Measurements from ENCODE around the gene GAB3.
"Not testable (repeated sequence)": the region's sequence is repeated elsewhere in the genome, so short reads cannot be mapped to it uniquely, and the experiment has no call there.

The GAB3 gene

DNA sequence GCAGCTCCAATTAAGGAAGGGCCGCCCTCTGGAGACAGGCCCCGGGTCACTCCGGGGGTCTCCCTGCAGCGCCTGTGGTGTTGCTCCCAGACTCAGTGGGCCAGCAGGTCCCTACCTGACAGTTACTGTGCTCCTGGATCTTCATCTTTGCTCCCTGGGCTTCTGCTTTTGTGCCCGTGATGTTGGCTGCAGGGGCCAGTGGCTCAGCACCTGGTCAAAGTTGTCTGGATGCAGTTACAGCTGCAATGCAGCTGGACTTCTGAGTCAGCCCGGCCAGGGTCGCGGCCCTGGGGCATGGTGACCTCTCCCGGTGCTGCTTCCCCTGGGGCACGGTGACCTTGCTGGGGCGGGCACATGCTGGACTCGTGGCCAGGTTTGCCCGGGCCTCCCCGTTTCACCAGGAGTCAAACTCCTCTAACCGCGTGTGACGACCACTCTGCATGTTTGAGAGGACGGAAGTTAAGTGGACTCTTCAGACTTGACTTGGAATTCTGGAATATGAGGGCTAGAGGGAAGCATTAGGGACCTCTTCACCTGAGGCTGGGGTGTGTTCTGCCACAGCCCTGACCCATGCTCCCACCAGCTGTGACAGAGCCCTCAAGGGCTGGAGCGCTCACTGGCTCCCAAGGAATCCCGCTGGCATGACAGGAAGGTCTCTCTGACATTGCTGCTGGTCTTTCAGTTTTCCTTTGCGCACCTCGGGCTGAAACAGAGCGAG, 101.2 kb downstream of the GAB3 start:
- no peaks in the 10 kb centered on the region for H3K36me3 ChIP-seq (ENCODE audit: low read length)
- H3K27me3 ChIP-seq (ENCODE audit: low read length), result no peaks in the 10 kb centered on the region
- H2AFZ ChIP-seq (ENCODE audit: low read depth, low read length, severe bottlenecking), result no peak overlapping the region
- no peaks in the 10 kb centered on the region for H3K9me3 ChIP-seq (ENCODE audit: insufficient read depth, low read length)
- no peaks in the 10 kb centered on the region for H3K79me2 ChIP-seq (ENCODE audit: insufficient read depth, low read length)
- no peaks in the 10 kb centered on the region for H3K9me2 ChIP-seq (replicated peaks; ENCODE audit: insufficient read depth, low read length)
- H3K27ac ChIP-seq (ENCODE audit: low read depth, low read length), result no peak overlapping the region
- no peaks in the 10 kb centered on the region for H3F3A ChIP-seq (ENCODE audit: insufficient read depth)
- no peak overlapping the region for H3K9ac ChIP-seq (ENCODE audit: low read length)
- no peak overlapping the region for H3K4me2 ChIP-seq (ENCODE audit: low read depth, low read length, poor library complexity, severe bottlenecking)
- no peaks in the 10 kb centered on the region for H4K20me1 ChIP-seq (ENCODE audit: low read depth, low read length)
- TF ChIP-seq EZH2phosphoT487 (conservative IDR thresholded peaks at IDR 0.05; ENCODE audit: low read length), result no peak
- TF ChIP-seq, protein P1, sequence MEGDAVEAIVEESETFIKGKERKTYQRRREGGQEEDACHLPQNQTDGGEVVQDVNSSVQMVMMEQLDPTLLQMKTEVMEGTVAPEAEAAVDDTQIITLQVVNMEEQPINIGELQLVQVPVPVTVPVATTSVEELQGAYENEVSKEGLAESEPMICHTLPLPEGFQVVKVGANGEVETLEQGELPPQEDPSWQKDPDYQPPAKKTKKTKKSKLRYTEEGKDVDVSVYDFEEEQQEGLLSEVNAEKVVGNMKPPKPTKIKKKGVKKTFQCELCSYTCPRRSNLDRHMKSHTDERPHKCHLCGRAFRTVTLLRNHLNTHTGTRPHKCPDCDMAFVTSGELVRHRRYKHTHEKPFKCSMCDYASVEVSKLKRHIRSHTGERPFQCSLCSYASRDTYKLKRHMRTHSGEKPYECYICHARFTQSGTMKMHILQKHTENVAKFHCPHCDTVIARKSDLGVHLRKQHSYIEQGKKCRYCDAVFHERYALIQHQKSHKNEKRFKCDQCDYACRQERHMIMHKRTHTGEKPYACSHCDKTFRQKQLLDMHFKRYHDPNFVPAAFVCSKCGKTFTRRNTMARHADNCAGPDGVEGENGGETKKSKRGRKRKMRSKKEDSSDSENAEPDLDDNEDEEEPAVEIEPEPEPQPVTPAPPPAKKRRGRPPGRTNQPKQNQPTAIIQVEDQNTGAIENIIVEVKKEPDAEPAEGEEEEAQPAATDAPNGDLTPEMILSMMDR (IDR thresholded peaks at IDR 0.05; ENCODE audit: insufficient read depth, low read length, poor library complexity, severe bottlenecking), result no peak
- H3K4me3 ChIP-seq (ENCODE audit: insufficient read depth, low read length, poor library complexity, severe bottlenecking), result no peak overlapping the region

DNA sequence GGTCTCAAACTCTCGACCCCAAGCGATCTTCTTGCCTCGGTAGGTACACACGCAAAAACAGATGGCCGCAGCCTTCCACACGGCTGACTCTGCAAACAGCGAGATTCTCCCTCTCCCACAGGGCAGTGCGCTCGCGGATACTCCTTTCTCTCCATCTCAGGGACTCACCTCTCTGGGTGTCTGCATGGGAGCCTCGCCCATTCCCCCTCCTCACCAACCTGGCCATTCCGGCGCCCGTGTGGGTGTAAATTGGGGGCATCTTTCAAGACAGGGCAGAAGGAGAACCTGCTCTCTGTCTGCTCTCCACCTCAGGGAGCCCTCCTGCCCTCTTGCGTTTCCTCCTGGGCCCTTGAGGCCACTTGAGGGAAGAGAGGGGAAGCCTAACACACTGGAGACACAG, 101.9 kb downstream of the GAB3 start:
- Histone ChIP-seq H3F3A (ENCODE audit: insufficient read depth) (no peaks in the 10 kb centered on the region), H3K79me2 (ENCODE audit: insufficient read depth, low read length) (no peaks in the 10 kb centered on the region), H2AFZ (ENCODE audit: low read depth, low read length, severe bottlenecking) (no peak overlapping the region), H3K9ac (ENCODE audit: low read length) (no peak overlapping the region), H3K27ac (ENCODE audit: low read depth, low read length) (no peak overlapping the region), H3K4me2 (ENCODE audit: low read depth, low read length, poor library complexity, severe bottlenecking) (no peak overlapping the region), H3K27me3 (ENCODE audit: low read length) (no peaks in the 10 kb centered on the region), H4K20me1 (ENCODE audit: low read depth, low read length) (no peaks in the 10 kb centered on the region), H3K9me2 (replicated peaks; ENCODE audit: insufficient read depth, low read length) (no peaks in the 10 kb centered on the region), H3K36me3 (ENCODE audit: low read length) (no peaks in the 10 kb centered on the region), H3K4me3 (ENCODE audit: insufficient read depth, low read length, poor library complexity, severe bottlenecking) (no peak overlapping the region), H3K9me3 (ENCODE audit: insufficient read depth, low read length) (no peaks in the 10 kb centered on the region)
- TF ChIP-seq, protein P1 (IDR thresholded peaks at IDR 0.05; ENCODE audit: insufficient read depth, low read length, poor library complexity, severe bottlenecking), result no peak
- no peak for TF ChIP-seq EZH2phosphoT487 (conservative IDR thresholded peaks at IDR 0.05; ENCODE audit: low read length)

DNA sequence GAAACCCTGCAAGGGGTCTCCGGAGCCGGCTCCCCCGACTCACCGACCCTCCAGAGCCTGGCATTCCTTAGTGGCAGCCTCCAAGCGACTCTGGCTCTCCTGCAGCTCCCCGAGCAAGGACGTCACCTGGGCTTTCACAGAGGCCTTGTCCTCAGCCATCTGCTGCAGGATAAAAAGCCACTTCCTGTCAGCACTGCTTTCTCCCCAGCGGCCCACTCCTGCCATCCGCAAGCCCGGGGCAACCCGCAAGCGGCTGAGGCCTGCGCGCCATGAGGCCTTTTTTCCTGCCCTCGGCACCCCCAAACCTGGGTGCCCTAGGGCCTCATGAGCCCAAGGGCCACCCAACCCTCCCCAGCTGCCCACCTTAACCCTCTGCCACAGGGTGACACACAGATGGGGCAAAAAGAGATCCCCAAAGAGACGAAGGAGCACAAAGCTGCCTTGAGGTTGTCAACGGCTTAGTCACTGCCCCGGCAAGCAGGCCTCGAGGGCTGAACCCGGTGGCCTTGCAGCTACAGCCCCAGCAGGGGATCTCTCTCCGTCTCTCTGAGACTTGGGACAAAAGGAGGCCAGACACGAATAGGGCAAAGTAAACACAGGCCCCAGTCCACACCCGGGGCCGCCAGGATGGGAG, 105.0 kb downstream of the GAB3 start:
- not testable (repeated sequence) for H3K4me2 ChIP-seq (ENCODE audit: low read depth, low read length, poor library complexity, severe bottlenecking); H3F3A ChIP-seq (ENCODE audit: insufficient read depth); H3K9me3 ChIP-seq (ENCODE audit: insufficient read depth, low read length); H3K9me2 ChIP-seq (replicated peaks; ENCODE audit: insufficient read depth, low read length); H3K27me3 ChIP-seq (ENCODE audit: low read length); H3K9ac ChIP-seq (ENCODE audit: low read length); H2AFZ ChIP-seq (ENCODE audit: low read depth, low read length, severe bottlenecking); H3K4me3 ChIP-seq (ENCODE audit: insufficient read depth, low read length, poor library complexity, severe bottlenecking); H3K79me2 ChIP-seq (ENCODE audit: insufficient read depth, low read length); H3K27ac ChIP-seq (ENCODE audit: low read depth, low read length); H4K20me1 ChIP-seq (ENCODE audit: low read depth, low read length); H3K36me3 ChIP-seq (ENCODE audit: low read length)

DNA sequence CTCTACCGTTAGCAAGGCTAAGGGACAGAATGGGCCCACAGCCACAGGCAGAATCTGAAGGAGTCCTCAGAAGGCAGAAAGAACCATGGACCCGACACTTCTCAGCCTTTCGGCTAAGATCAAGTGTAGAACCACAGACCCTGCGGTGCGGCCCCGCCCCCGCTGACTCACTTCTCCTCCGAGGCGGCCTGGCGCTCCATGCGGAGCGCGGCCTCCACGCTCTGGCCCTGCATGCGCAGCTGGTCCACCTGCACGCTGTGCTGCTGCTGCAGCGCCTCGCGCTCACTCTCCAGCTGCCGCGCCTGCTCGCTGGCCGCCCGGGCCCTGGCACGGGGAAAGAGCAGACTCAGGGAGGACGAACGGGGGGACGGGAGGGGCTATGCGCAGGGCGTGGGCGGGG, 107.2 kb downstream of the GAB3 start:
- not testable (repeated sequence) for H3K4me2 ChIP-seq (ENCODE audit: low read depth, low read length, poor library complexity, severe bottlenecking); H3F3A ChIP-seq (ENCODE audit: insufficient read depth); H3K27me3 ChIP-seq (ENCODE audit: low read length); H4K20me1 ChIP-seq (ENCODE audit: low read depth, low read length); H3K4me3 ChIP-seq (ENCODE audit: insufficient read depth, low read length, poor library complexity, severe bottlenecking); H3K79me2 ChIP-seq (ENCODE audit: insufficient read depth, low read length); H3K9ac ChIP-seq (ENCODE audit: low read length); H2AFZ ChIP-seq (ENCODE audit: low read depth, low read length, severe bottlenecking); H3K36me3 ChIP-seq (ENCODE audit: low read length); H3K9me3 ChIP-seq (ENCODE audit: insufficient read depth, low read length); H3K9me2 ChIP-seq (replicated peaks; ENCODE audit: insufficient read depth, low read length); H3K27ac ChIP-seq (ENCODE audit: low read depth, low read length)

DNA sequence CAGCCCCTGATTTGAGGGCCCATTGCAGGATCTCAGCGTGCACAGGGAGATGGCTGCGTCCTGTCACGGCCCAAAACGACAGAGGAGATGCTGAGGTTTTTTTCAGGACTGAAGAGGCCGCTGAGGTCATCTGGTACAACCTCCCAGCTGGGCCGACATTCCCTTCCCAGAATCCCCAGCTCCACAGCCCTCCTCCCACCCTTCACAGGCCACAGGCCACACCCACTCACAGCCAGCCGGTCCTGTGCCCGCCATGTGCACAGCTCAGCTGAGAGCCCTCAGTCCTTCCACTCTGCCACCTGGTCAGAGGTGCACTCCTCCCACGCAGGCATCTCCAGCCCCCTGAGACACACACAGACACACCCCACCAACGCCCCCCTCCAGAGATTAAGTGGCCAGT, 109.1 kb downstream of the GAB3 start:
- not testable (repeated sequence) for H3F3A ChIP-seq (ENCODE audit: insufficient read depth); H3K4me3 ChIP-seq (ENCODE audit: insufficient read depth, low read length, poor library complexity, severe bottlenecking); H3K79me2 ChIP-seq (ENCODE audit: insufficient read depth, low read length); H3K4me2 ChIP-seq (ENCODE audit: low read depth, low read length, poor library complexity, severe bottlenecking); H4K20me1 ChIP-seq (ENCODE audit: low read depth, low read length); H3K9me3 ChIP-seq (ENCODE audit: insufficient read depth, low read length); H3K9me2 ChIP-seq (replicated peaks; ENCODE audit: insufficient read depth, low read length); H3K27me3 ChIP-seq (ENCODE audit: low read length); H3K36me3 ChIP-seq (ENCODE audit: low read length); H2AFZ ChIP-seq (ENCODE audit: low read depth, low read length, severe bottlenecking); H3K9ac ChIP-seq (ENCODE audit: low read length); H3K27ac ChIP-seq (ENCODE audit: low read depth, low read length)

DNA sequence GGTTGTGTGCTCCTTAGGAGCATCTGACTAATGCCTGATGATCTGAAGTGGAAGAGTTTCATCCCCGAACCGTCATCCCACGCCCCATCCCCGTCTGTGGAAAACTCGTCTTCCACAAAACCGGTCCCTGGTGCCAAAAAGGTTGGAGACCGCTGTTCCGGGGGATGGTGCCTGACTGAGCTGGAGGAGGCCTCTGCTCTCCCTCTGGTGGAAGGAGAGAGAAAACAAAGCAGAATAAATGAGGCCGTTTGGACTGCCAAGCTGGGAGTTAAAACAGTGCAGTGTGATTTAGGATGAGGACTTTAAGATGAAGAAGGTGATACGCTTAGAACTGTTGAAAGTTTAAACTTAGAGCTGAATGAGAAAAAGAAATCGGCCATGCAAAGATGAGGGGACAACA, 117.2 kb downstream of the GAB3 start:
- H3K9me3 ChIP-seq (ENCODE audit: insufficient read depth, low read length); H3K4me3 ChIP-seq (ENCODE audit: insufficient read depth, low read length, poor library complexity, severe bottlenecking); H3K9me2 ChIP-seq (replicated peaks; ENCODE audit: insufficient read depth, low read length); H2AFZ ChIP-seq (ENCODE audit: low read depth, low read length, severe bottlenecking); H3K36me3 ChIP-seq (ENCODE audit: low read length); H3K4me2 ChIP-seq (ENCODE audit: low read depth, low read length, poor library complexity, severe bottlenecking); H3K27me3 ChIP-seq (ENCODE audit: low read length); H3K79me2 ChIP-seq (ENCODE audit: insufficient read depth, low read length); H3F3A ChIP-seq (ENCODE audit: insufficient read depth); H3K27ac ChIP-seq (ENCODE audit: low read depth, low read length); H3K9ac ChIP-seq (ENCODE audit: low read length); H4K20me1 ChIP-seq (ENCODE audit: low read depth, low read length): not testable (repeated sequence)

Measured in SU-DHL-6 (cell line).